ENCODE measurements around the gene ORMDL3. TPM values are rescaled to one million over a fixed set of nuclear protein-coding genes. Genes with fewer than 3 reads are reported as not detected.
A peak's percentile ranks its signal among the peaks of the same experiment; 100 is the strongest.

ORMDL3 gene
- total and polyA plus RNA-seq, 2 experiments from 2014 or later, result 56.4 to 73.3 TPM

DNA sequence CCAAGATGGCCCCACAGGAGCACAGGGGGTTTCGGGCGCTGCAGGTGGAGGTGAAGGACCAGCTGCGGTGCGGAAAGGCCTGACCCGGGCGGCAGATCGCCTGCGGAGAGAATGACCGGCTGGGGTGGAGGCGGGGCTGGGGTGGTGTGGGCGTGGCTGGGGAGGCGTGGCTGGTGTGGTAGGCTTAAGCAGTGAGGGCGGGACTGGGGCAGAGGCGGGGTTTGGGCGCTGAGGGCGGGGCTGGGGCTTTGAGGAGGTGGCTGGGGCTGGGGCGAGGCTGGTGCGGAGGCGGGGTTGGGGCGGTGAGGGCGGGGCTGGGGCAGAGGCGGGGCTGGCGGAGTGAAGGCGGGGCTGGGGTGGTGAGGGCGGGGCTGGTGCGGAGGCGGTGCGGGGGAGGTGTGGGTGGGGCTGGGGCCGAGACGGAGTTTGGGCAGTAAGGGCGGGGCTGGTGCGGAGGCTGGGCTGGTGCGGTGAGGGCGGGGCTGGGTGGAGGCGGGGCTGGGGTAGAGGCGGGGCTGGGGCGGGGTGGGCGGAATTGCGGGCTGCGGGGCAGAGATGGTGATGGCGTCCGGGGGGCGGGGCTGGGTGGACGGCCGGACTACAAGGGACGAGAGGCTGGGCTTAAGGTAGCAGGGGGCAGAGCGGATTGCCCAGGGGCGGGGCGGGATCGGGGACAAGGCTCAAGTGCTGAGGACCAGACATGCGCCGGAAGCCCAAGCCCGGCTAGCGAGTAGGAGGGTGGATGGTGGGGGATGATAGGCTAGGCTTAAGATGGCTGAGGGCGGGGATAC lies 25.5 kb upstream of the ORMDL3 start:
- Histone ChIP-seq H4K20me1 (ENCODE audit: insufficient read depth, poor library complexity, severe bottlenecking) (no peaks in the 10 kb centered on the region), H3K4me1 (ENCODE audit: insufficient read depth) (peaks cover 8% of the 10 kb centered on the region), H3K9me3 (ENCODE audit: low read depth) (no peaks in the 10 kb centered on the region), H3K9me2 (replicated peaks; ENCODE audit: insufficient read depth) (no peaks in the 10 kb centered on the region), H3K36me3 (replicated peaks; ENCODE audit: insufficient read depth, low read depth) (no peaks in the 10 kb centered on the region), H2AFZ (peak overlapping the region; percentile 97), H3K27me3 (no peaks in the 10 kb centered on the region), H3K4me2 (peak overlapping the region; percentile 92), H3K27ac (peak overlapping the region; percentile 43), H3K79me2 (no peaks in the 10 kb centered on the region), H3K4me3 (peak overlapping the region; percentile 27)
- TF ChIP-seq EZH2phosphoT487 (IDR thresholded peaks at IDR 0.05; ENCODE audit: low read depth, severe bottlenecking, unreplicated experiment) (no peak), EZH2 (IDR thresholded peaks at IDR 0.05; ENCODE audit: borderline replicate concordance) (no peak)
- TF ChIP-seq, protein P1, sequence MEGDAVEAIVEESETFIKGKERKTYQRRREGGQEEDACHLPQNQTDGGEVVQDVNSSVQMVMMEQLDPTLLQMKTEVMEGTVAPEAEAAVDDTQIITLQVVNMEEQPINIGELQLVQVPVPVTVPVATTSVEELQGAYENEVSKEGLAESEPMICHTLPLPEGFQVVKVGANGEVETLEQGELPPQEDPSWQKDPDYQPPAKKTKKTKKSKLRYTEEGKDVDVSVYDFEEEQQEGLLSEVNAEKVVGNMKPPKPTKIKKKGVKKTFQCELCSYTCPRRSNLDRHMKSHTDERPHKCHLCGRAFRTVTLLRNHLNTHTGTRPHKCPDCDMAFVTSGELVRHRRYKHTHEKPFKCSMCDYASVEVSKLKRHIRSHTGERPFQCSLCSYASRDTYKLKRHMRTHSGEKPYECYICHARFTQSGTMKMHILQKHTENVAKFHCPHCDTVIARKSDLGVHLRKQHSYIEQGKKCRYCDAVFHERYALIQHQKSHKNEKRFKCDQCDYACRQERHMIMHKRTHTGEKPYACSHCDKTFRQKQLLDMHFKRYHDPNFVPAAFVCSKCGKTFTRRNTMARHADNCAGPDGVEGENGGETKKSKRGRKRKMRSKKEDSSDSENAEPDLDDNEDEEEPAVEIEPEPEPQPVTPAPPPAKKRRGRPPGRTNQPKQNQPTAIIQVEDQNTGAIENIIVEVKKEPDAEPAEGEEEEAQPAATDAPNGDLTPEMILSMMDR (IDR thresholded peaks at IDR 0.05; ENCODE audit: poor library complexity), result no peak
- 0% methylated on average over 9 of the region's 55 CpGs for WGBS (ENCODE audit: low lambda C conversion rate, missing lambda C conversion rate)
- peak; percentile 98 for DNase-seq (ENCODE audit: low spot score)

DNA sequence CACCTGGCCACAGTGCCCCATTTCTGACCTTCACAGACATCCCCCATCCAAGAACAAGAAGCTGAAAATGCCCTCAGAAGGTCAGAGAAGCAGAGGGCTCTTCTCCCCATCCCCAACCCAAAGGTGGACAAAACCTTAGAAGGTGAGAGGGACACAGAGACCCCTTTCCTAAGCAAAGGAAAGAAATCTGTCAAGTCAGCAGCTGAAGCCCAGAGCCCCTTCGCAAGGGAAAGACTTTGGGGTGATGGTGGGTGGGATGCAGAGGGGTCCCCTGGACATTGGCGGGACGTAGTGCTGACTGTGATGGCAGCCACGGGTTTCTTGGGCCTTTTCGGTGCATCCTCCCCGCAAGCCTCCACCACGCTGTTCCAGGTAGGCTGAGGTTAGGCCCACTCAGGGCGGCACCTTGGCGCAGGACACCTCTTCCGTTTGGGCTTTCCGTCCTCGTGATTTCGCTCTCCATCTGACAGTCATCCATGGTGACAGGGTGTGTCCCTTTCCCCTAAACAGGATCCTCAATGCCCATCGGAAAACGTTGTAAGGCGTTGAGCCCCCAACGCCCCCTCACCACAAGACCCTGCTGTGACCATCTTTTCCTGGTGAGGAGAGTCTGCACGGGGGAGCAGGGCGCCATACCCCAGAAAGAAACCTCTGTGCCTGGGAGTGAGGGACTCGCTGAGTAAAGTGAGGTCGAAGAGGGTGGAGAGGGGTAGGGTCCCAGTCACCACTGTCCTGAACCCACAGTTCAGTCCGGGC lies 24.7 kb upstream of the ORMDL3 start:
- 67% methylated on average over 18 of the region's 22 CpGs for WGBS (ENCODE audit: low lambda C conversion rate, missing lambda C conversion rate)
- no peaks in the 10 kb centered on the region for H4K20me1 ChIP-seq (ENCODE audit: insufficient read depth, poor library complexity, severe bottlenecking)
- H2AFZ ChIP-seq, result peak overlapping the region; percentile 89
- H3K4me2 ChIP-seq, result peak overlapping the region; percentile 92
- no peaks in the 10 kb centered on the region for H3K9me3 ChIP-seq (ENCODE audit: low read depth)
- TF ChIP-seq, protein P1 (IDR thresholded peaks at IDR 0.05; ENCODE audit: poor library complexity), result no peak
- TF ChIP-seq EZH2 (IDR thresholded peaks at IDR 0.05; ENCODE audit: borderline replicate concordance) (no peak), EZH2phosphoT487 (IDR thresholded peaks at IDR 0.05; ENCODE audit: low read depth, severe bottlenecking, unreplicated experiment) (no peak)
- DNase-seq (ENCODE audit: low spot score), result no peak
- no peaks in the 10 kb centered on the region for H3K36me3 ChIP-seq (replicated peaks; ENCODE audit: insufficient read depth, low read depth)
- no peak overlapping the region for H3K27ac ChIP-seq
- no peaks in the 10 kb centered on the region for H3K79me2 ChIP-seq
- H3K27me3 ChIP-seq, result no peaks in the 10 kb centered on the region
- peak overlapping the region; percentile 27 for H3K4me3 ChIP-seq
- no peaks in the 10 kb centered on the region for H3K9me2 ChIP-seq (replicated peaks; ENCODE audit: insufficient read depth)
- H3K4me1 ChIP-seq (ENCODE audit: insufficient read depth), result peaks cover 8% of the 10 kb centered on the region

DNA sequence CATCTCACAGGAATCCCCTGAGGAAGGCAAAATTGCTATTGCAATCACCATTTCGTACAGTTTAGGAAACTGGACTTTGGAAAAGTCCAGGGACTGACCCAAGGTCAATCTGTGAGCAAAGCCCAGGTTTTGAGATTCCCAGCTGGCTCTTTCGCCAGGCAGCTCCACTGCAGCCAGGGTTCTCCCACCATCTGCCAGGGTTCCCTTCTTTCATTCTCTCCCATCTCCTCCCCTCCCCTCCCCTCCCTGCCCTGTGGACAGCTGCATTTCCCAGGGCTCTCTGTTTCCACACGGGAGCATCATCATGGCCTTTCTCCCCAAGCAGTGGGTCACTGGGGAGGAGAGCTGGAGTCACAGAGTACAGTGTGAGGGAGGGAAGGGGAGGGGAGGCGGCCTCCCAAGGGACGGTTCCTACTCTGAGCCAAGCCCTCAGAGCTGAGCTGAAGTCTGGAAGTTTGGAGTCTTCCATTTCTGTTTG lies 23.5 kb upstream of the ORMDL3 start:
- Histone ChIP-seq H3K4me1 (ENCODE audit: insufficient read depth) (peaks cover 8% of the 10 kb centered on the region), H3K4me3 (no peak overlapping the region), H2AFZ (no peak overlapping the region), H3K27ac (no peak overlapping the region), H3K27me3 (no peaks in the 10 kb centered on the region), H3K4me2 (no peak overlapping the region), H4K20me1 (ENCODE audit: insufficient read depth, poor library complexity, severe bottlenecking) (no peaks in the 10 kb centered on the region), H3K36me3 (replicated peaks; ENCODE audit: insufficient read depth, low read depth) (no peaks in the 10 kb centered on the region), H3K9me2 (replicated peaks; ENCODE audit: insufficient read depth) (no peaks in the 10 kb centered on the region), H3K79me2 (no peaks in the 10 kb centered on the region), H3K9me3 (ENCODE audit: low read depth) (no peaks in the 10 kb centered on the region)
- WGBS (ENCODE audit: low lambda C conversion rate, missing lambda C conversion rate), result 63% methylated on average over 5 of the region's 5 CpGs
- DNase-seq (ENCODE audit: low spot score), result no peak
- TF ChIP-seq, protein P1 (IDR thresholded peaks at IDR 0.05; ENCODE audit: poor library complexity), result no peak
- TF ChIP-seq EZH2 (IDR thresholded peaks at IDR 0.05; ENCODE audit: borderline replicate concordance) (no peak), EZH2phosphoT487 (IDR thresholded peaks at IDR 0.05; ENCODE audit: low read depth, severe bottlenecking, unreplicated experiment) (no peak)

Measured in hepatocyte (in vitro differentiated cells).